DMS79 (cell line): ENCODE measurements around the gene CD28.

Source experiments
- DNase-seq: peaks from one replicate; lab custom pipeline; 2025; lab: John Stamatoyannopoulos, UW

The CD28 gene

GRCh38 chr2:203706403-203706802 is at the start of gene CD28:
Gene CD28, plus strand, starts transcription at chr2:203706639. Its CDS starts 58 bp downstream, at chr2:203706697.
- no peak for DNase-seq

GRCh38 chr2:203659331-203660049 is 46.9 kb upstream of the CD28 start:
- DNase-seq: no peak

GRCh38 chr2:203660465-203660864 is 46.0 kb upstream of the CD28 start:
- DNase-seq: no peak

GRCh38 chr2:203661279-203661908 is 45.0 kb upstream of the CD28 start:
- no peak for DNase-seq

GRCh38 chr2:203662487-203662886 is 44.0 kb upstream of the CD28 start:
- no peak for DNase-seq

GRCh38 chr2:203662951-203663350 is 43.5 kb upstream of the CD28 start:
- DNase-seq: no peak

- no peak for DNase-seq
These were observed 42.2 kb upstream of the CD28 start for GRCh38 chr2:203664029-203664755.

- no peak for DNase-seq
These were observed 38.6 kb upstream of the CD28 start for GRCh38 chr2:203667838-203668237.

GRCh38 chr2:203669820-203670219 is 36.6 kb upstream of the CD28 start:
- DNase-seq: no peak

GRCh38 chr2:203670939-203671338 is 35.5 kb upstream of the CD28 start:
- no peak for DNase-seq

GRCh38 chr2:203671876-203672275 is 34.6 kb upstream of the CD28 start:
- DNase-seq: no peak

GRCh38 chr2:203672856-203673255 is 33.6 kb upstream of the CD28 start:
- DNase-seq: no peak

- DNase-seq: no peak
These were observed 32.5 kb upstream of the CD28 start for GRCh38 chr2:203673933-203674332.

GRCh38 chr2:203675086-203675485 is 31.4 kb upstream of the CD28 start:
- DNase-seq: no peak

GRCh38 chr2:203678971-203679370 is 27.5 kb upstream of the CD28 start:
- DNase-seq: no peak

- no peak for DNase-seq
These were observed 27.0 kb upstream of the CD28 start for GRCh38 chr2:203679401-203679800.

- DNase-seq: no peak
These were observed 24.5 kb upstream of the CD28 start for GRCh38 chr2:203681978-203682377.

- no peak for DNase-seq
These were observed 23.7 kb upstream of the CD28 start for GRCh38 chr2:203682688-203683130.

GRCh38 chr2:203683421-203683820 is 23.0 kb upstream of the CD28 start:
- DNase-seq: no peak

- no peak for DNase-seq
These were observed 22.4 kb upstream of the CD28 start for GRCh38 chr2:203683932-203684556.

- DNase-seq: no peak
These were observed 21.3 kb upstream of the CD28 start for GRCh38 chr2:203685081-203685621.

- no peak for DNase-seq
These were observed 20.5 kb upstream of the CD28 start for GRCh38 chr2:203685789-203686420.
